ENCODE results near the gene SDS. TPM values are rescaled to one million over a fixed set of nuclear protein-coding genes. Genes with fewer than 3 reads are reported as not detected.

The SDS gene
- total and polyA plus RNA-seq, 2 of the 8 experiments (the other 6 are each of a cell fraction or from before 2014, with no cell fraction given), result 0.21 TPM; not detected in 1

- Histone ChIP-seq H3K27ac (ENCODE audit: low read depth, low read length) (peak overlapping the region; percentile 50; the same call in 1 of the 2 replicates), H2AFZ (ENCODE audit: low read length) (no peak overlapping the region), H3K4me1 (replicated peaks in 1 of 4; ENCODE audit: control insufficient read depth in 3 of 4, insufficient read depth in 4 of 4, low read length in 3 of 4) (peaks cover 0 to 7% (median 5%) of the 10 kb centered on the region in 4 experiments; a peak in 5 of 7 replicates), H3K27me3 (replicated peaks in 1 of 4; ENCODE audit: control insufficient read depth in 3 of 4, extremely low read depth in 1 of 4, insufficient read depth in 3 of 4, low read length in 3 of 4) (no peaks in the 10 kb centered on the region), H2BK120ac (replicated peaks; ENCODE audit: low read depth, low read length) (peak overlapping the region; percentile 16), H3K23me2 (ENCODE audit: low read depth, low read length) (peaks cover 8% of the 10 kb centered on the region), H4K8ac (ENCODE audit: extremely low read depth, insufficient read depth, low read length) (no peak overlapping the region), H3K79me2 (ENCODE audit: control insufficient read depth in 1 of 2, insufficient read depth in 2 of 2, low read length in 2 of 2) (no peaks in the 10 kb centered on the region), H2BK12ac (ENCODE audit: low read depth, low read length) (peak overlapping the region; percentile 87; the same call in 1 of the 2 replicates), H3K4me2 (ENCODE audit: insufficient read depth in 1 of 2, low read depth in 2 of 2, low read length in 2 of 2) (peak overlapping the region; percentile 56 to 59), H3K14ac (ENCODE audit: insufficient read length) (no peak overlapping the region), H2BK15ac (ENCODE audit: low read length) (0 out of 2 replicates have a peak overlapping the region, but pooled peaks have one; percentile 81), H3K4me3 (ENCODE audit: extremely low read depth in 1 of 4, insufficient read depth in 2 of 4, low read depth in 3 of 4, low read length in 4 of 4) (peak overlapping the region in 1 of 4 experiments; percentile 52; a peak in 2 of 8 replicates), H3K9me3 (ENCODE audit: insufficient read depth in 2 of 2, low read depth in 1 of 2, low read length in 1 of 2) (no peaks in the 10 kb centered on the region), H4K5ac (ENCODE audit: insufficient read length, low read depth, low read length) (peak overlapping the region; percentile 96), H2BK5ac (ENCODE audit: low read depth, low read length) (peak overlapping the region; percentile 96; the same call in 1 of the 2 replicates), H3K4ac (replicated peaks; ENCODE audit: insufficient read length, low read depth, low read length) (peak overlapping the region; percentile 19), H3K9ac (replicated peaks in 1 of 4; ENCODE audit: extremely low read depth in 1 of 4, low read depth in 3 of 4, low read length in 3 of 4) (peak overlapping the region in 2 of 4 experiments; percentile 48 to 51; a peak in 3 of 7 replicates), H3K23ac (ENCODE audit: insufficient read length) (no peak overlapping the region), H4K91ac (replicated peaks; ENCODE audit: insufficient read length, low read length) (peak overlapping the region; percentile 97), H3K79me1 (ENCODE audit: low read depth, low read length) (no peaks in the 10 kb centered on the region), H4K20me1 (replicated peaks in 1 of 2; ENCODE audit: control insufficient read depth in 1 of 2, insufficient read depth in 2 of 2, low read length in 2 of 2) (no peaks in the 10 kb centered on the region), H3K18ac (ENCODE audit: extremely low read depth, low read length) (peak overlapping the region; percentile 87), H2BK20ac (ENCODE audit: low read length) (peak overlapping the region; percentile 95; the same call in 1 of the 2 replicates), H3K36me3 (ENCODE audit: control insufficient read depth in 2 of 4, insufficient read depth in 4 of 4, low read length in 3 of 4) (no peaks in the 10 kb centered on the region), H2AK5ac (ENCODE audit: low read depth, low read length) (no peak overlapping the region), H3K56ac (replicated peaks; ENCODE audit: insufficient read length, low read depth, low read length) (peak overlapping the region; percentile 63)
- DNase-seq (ENCODE audit: low read depth in 1 of 2, low spot score in 2 of 2), result peak; percentile 38 to 94
- POLR2A ChIA-PET (ENCODE audit: partially characterized antibody), result interaction anchor here (0.5 to 1.5 kb wide), 9 partner anchors 8 to 484 kb away, joined by 3 to 5 read pairs (median 3); partner anchors contain the start of gene SDS
- CTCF ChIA-PET (ENCODE audit: partially characterized antibody), result interaction anchor here (0.7 to 3.0 kb wide), 61 partner anchors 10 to 868 kb away, joined by 3 to 53 read pairs (median 4); partner anchors contain the start of genes CFAP73 and SDS
- 41% methylated on average over 20 of the region's 20 CpGs; no CpG with 5 or more reads in 1 of the 2 experiments for WGBS, 2 experiments (ENCODE audit: extremely low coverage in 1 of 2, insufficient coverage in 1 of 2, insufficient read length in 1 of 2, insufficient replicate concordance in 2 of 2, low coverage in 1 of 2, low lambda C conversion rate in 2 of 2, missing lambda C conversion rate in 1 of 2)
- FAIRE-seq, result no peak
- no peak for TF ChIP-seq FOSL1 (IDR thresholded peaks at IDR 0.05; ENCODE audit: insufficient read depth, low read depth, low read length)
- TF ChIP-seq ZNF274 (IDR thresholded peaks at IDR 0.05; ENCODE audit: borderline replicate concordance, extremely low read depth, low read length), result no peak
- no peak for TF ChIP-seq NRF1 (IDR thresholded peaks at IDR 0.05; ENCODE audit: low read depth, low read length)
- TF ChIP-seq SP1 (IDR thresholded peaks at IDR 0.05; ENCODE audit: low read depth, low read length), result no peak
- no peak for TF ChIP-seq POLR2AphosphoS5 (IDR thresholded peaks at IDR 0.05; ENCODE audit: low read depth, low read length)
- no peak for TF ChIP-seq CTBP2 (IDR thresholded peaks at IDR 0.05; ENCODE audit: borderline replicate concordance, insufficient read depth, insufficient read length, low read length)
- TF ChIP-seq BRCA1 (IDR thresholded peaks at IDR 0.05; ENCODE audit: low read depth, low read length), result no peak
- TF ChIP-seq BACH1 (IDR thresholded peaks at IDR 0.05; ENCODE audit: low read length), result no peak
- no peak for TF ChIP-seq GTF2F1 (IDR thresholded peaks at IDR 0.05; ENCODE audit: borderline replicate concordance, low read depth, low read length)
- no peak for TF ChIP-seq CBX8 (IDR thresholded peaks at IDR 0.05; ENCODE audit: borderline replicate concordance, low read depth, low read length)
- peak; percentile 8; the same call in 1 of the 2 replicates for TF ChIP-seq TAF1 (IDR thresholded peaks at IDR 0.05; ENCODE audit: low read depth, low read length)
Measured at GRCh38 chr12:113424915-113425823, 21.5 kb upstream of the SDS start.
